ENCODE measurements around the gene FERMT2.
"Not testable (repeated sequence)": the region's sequence is repeated elsewhere in the genome, so short reads cannot be mapped to it uniquely, and the experiment has no call there.

Gene FERMT2

DNA sequence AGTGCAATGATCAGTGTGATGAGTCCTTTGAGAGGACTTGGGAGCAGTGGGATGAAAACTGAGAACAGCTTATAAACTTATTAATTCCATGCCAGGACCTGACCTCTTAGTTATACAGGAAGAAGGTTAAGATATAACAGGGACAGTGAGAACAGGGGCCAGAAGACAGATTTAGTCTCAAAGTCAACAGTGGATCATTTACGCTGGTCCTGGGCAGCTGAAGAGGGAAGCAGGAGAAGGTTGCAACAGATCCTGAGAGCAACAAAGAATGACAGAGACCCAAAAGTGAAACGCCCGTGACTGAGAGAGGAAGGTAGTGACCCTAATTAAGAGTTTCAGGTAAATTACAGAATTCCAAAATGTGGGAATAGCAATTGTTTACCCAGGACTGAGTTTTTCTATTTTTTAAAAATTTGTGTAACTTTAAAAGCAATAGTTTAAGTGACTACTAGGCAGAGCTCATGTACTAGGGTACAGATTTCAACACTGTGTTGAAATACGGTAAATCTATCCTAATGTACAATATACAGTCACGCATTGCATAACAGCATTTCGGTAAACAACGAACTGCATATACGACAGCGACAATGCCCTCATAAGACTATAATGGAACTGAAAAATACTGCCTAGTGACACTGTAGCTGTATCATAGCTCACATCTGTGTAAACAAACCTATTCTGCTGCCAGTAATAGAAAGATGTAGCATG, 81.8 kb downstream of the FERMT2 start:
- ATAC-seq (replicated peaks; ENCODE audit: extremely low read depth, poor library complexity, severe bottlenecking): no peak
- H3K4me1 Mint-ChIP-seq: no peaks in the 10 kb centered on the region
- H3K36me3 Mint-ChIP-seq (ENCODE audit: insufficient read depth): no peaks in the 10 kb centered on the region

DNA sequence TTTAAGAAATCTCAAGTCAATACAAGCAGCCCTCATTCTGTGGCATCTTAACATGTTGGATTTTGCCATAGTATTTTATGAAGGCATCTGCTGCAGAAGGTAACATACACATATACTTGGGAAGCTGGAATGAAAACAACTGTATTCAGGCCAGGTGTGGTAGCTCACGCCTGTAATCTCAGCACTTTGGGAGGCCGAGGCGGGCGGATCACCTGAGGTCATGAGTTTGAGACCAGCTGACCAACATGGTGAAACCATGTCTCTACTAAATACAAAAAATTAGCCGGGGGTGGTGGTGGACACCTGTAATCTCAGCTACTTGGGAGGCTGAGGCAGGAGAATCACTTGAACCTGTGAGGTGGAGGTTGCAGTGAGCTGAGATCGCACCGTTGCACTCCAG, 86.0 kb downstream of the FERMT2 start:
- H3K36me3 Mint-ChIP-seq (ENCODE audit: insufficient read depth); H3K9me3 Mint-ChIP-seq; ATAC-seq (replicated peaks; ENCODE audit: extremely low read depth, poor library complexity, severe bottlenecking); DNase-seq (ENCODE audit: low spot score in 2 of 2); H3K27ac Mint-ChIP-seq (ENCODE audit: low read depth); H3K4me3 Mint-ChIP-seq; H3K27me3 Mint-ChIP-seq; H3K4me1 Mint-ChIP-seq: not testable (repeated sequence)

More for the DNA sequence above, 81.8 kb downstream of the FERMT2 start:
- Mint-ChIP-seq H3K4me3 (no peak overlapping the region), H3K9me3 (no peaks in the 10 kb centered on the region), H3K27ac (ENCODE audit: low read depth) (no peak overlapping the region), H3K27me3 (peaks cover 9% of the 10 kb centered on the region)
- no peak for DNase-seq (ENCODE audit: low spot score in 2 of 2)

DNA sequence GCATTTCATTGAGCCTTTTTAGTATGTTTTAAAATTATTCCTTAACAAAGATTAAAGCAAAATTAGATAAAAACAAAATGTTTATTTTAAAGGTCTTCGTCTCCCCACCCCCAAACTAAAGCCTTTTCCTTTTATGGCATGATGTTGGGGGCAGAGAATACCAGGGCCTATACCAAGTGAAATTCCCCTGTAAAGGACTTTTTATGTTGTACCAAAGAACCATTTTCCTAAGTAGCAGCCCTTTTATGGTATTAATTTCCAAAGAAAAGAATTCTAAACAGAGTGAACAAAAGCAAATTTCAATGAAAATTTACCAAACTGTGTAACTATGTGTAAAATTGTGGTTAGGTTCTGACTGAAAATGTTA, 87.5 kb downstream of the FERMT2 start:
- DNase-seq (ENCODE audit: low spot score in 2 of 2) (no peak), ATAC-seq (replicated peaks; ENCODE audit: extremely low read depth, poor library complexity, severe bottlenecking) (no peak)
- Mint-ChIP-seq H3K9me3 (no peaks in the 10 kb centered on the region), H3K36me3 (ENCODE audit: insufficient read depth) (no peaks in the 10 kb centered on the region), H3K27ac (ENCODE audit: low read depth) (no peak overlapping the region), H3K4me1 (no peaks in the 10 kb centered on the region), H3K4me3 (no peak overlapping the region), H3K27me3 (no peaks in the 10 kb centered on the region)

DNA sequence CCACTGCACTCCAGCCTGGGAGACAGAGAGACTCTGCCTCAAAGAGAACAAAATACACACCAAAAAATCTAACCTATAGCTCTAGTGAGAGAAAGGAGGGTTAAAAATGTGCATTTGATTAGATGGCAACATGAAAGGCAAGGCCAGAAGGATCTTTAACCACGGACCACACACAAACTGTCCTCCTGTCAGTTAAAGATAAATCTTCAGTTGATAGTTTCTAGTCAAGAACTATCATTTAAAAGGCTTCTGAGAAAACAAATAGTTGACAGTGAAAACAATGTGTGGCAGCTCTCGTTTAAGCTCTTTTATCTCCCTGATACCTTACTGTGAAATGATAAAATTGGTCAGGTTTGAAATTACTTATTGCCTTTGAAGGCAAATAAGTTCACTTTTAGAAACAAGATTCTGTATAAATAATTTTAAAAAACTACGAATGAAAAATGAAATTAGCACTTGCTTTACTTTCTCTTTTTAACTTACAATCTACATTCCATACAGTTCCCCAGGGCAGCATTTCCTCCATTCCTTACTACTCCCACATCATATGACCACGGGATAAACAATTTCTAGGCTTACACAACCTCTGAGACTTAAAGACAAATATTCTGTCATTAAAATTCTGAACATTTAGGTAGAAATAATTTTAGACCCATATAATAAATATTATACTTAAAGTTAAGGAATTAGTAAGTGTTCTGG, 88.1 kb downstream of the FERMT2 start:
- no peaks in the 10 kb centered on the region for H3K9me3 Mint-ChIP-seq
- no peak overlapping the region for H3K4me3 Mint-ChIP-seq
- H3K4me1 Mint-ChIP-seq: no peaks in the 10 kb centered on the region
- no peak overlapping the region for H3K27ac Mint-ChIP-seq (ENCODE audit: low read depth)
- ATAC-seq (replicated peaks; ENCODE audit: extremely low read depth, poor library complexity, severe bottlenecking) (no peak), DNase-seq (ENCODE audit: low spot score in 2 of 2) (no peak)
- no peaks in the 10 kb centered on the region for H3K27me3 Mint-ChIP-seq
- H3K36me3 Mint-ChIP-seq (ENCODE audit: insufficient read depth): no peaks in the 10 kb centered on the region

DNA sequence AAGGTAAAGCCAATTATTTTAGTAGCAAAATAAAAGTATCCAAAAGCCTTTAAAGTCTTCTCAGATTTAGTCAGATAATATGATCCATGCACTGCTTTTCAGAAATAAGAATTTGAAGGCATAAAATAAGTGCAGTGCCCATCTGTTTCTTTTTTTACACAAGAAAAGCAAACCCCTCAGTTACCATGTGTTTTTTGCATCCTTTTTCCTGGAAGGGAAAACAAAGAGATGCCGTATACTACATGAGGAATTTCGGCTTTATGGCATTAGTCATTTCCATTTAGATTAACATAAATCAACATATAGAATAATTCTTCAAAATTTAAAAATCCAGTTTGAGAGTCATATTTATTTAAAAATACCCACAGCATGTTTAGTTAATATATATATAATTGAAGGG, 89.4 kb downstream of the FERMT2 start:
- no peak for ATAC-seq (replicated peaks; ENCODE audit: extremely low read depth, poor library complexity, severe bottlenecking)
- Mint-ChIP-seq H3K4me3 (no peak overlapping the region), H3K27ac (ENCODE audit: low read depth) (no peak overlapping the region), H3K27me3 (no peaks in the 10 kb centered on the region), H3K36me3 (ENCODE audit: insufficient read depth) (no peaks in the 10 kb centered on the region), H3K4me1 (no peaks in the 10 kb centered on the region), H3K9me3 (no peaks in the 10 kb centered on the region)
- no peak for DNase-seq (ENCODE audit: low spot score in 2 of 2)

DNA sequence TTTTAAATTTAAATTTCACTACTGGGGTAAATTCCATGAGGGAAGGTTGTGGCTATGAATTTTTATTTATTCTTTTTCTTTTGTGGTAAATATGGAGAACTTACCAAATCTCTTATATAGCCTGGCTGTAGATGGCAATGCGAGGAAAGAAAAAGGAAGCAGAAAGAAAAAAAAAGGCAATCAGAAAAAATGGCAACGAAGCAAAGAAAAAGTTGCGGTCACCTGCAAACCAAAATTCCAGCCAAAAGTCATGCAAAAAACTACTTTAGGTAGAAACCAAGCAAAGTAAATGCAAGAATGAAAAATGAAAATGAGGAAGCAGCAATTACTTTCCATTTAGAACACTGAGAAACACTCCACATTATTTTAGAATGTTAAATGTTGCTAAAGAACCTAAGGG, 89.9 kb downstream of the FERMT2 start:
- Mint-ChIP-seq H3K4me1 (no peaks in the 10 kb centered on the region), H3K4me3 (no peak overlapping the region), H3K36me3 (ENCODE audit: insufficient read depth) (no peaks in the 10 kb centered on the region), H3K27ac (ENCODE audit: low read depth) (no peak overlapping the region), H3K9me3 (no peaks in the 10 kb centered on the region), H3K27me3 (no peaks in the 10 kb centered on the region)
- no peak for ATAC-seq (replicated peaks; ENCODE audit: extremely low read depth, poor library complexity, severe bottlenecking)
- DNase-seq (ENCODE audit: low spot score in 2 of 2): no peak

DNA sequence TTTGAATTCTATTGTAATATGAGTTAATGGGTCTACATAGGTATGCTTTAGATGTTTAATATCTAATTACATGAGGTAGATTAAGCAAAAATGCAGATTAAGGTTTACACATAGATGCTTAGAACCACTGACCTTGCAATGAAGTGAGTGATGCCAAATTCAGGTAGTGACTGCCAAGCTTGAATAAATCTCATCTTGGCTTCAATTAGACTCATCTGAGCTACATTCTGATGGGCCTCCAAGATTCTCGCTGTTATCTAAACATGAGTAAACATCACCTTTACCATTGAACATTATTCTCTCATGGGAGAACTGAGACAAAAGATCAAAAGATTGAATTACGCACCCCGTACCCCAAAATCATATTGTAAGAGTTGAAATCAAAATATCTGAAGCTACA, 90.6 kb downstream of the FERMT2 start:
- ATAC-seq (replicated peaks; ENCODE audit: extremely low read depth, poor library complexity, severe bottlenecking): no peak
- no peak overlapping the region for H3K27ac Mint-ChIP-seq (ENCODE audit: low read depth)
- DNase-seq (ENCODE audit: low spot score in 2 of 2): no peak
- no peaks in the 10 kb centered on the region for H3K36me3 Mint-ChIP-seq (ENCODE audit: insufficient read depth)
- H3K4me3 Mint-ChIP-seq: no peak overlapping the region
- H3K9me3 Mint-ChIP-seq: no peaks in the 10 kb centered on the region
- no peaks in the 10 kb centered on the region for H3K27me3 Mint-ChIP-seq
- H3K4me1 Mint-ChIP-seq: no peaks in the 10 kb centered on the region

DNA sequence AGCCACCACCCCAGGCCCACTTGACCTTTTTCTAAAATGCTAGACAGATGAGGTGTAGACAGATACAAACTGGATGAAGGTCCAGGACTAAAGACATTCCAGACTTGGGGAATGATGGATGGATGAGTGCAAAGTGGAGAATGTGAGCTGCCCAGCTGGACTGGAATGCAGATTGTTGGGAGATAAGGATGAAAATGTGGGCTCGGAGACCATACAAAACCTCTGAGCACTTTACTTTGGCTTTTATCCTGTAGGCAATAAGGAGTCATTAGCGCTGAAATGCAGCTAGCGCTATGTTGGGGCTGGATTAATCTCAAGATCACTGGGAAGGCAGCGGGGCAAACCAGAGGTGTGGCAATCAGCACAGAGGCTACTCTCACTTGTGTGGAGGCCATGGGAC, 94.7 kb downstream of the FERMT2 start:
- no peak for ATAC-seq (replicated peaks; ENCODE audit: extremely low read depth, poor library complexity, severe bottlenecking)
- H3K9me3 Mint-ChIP-seq: no peaks in the 10 kb centered on the region
- no peaks in the 10 kb centered on the region for H3K36me3 Mint-ChIP-seq (ENCODE audit: insufficient read depth)
- H3K4me3 Mint-ChIP-seq: no peak overlapping the region
- H3K27ac Mint-ChIP-seq (ENCODE audit: low read depth): no peak overlapping the region
- no peaks in the 10 kb centered on the region for H3K27me3 Mint-ChIP-seq
- no peak for DNase-seq (ENCODE audit: low spot score in 2 of 2)
- H3K4me1 Mint-ChIP-seq: no peaks in the 10 kb centered on the region

DNA sequence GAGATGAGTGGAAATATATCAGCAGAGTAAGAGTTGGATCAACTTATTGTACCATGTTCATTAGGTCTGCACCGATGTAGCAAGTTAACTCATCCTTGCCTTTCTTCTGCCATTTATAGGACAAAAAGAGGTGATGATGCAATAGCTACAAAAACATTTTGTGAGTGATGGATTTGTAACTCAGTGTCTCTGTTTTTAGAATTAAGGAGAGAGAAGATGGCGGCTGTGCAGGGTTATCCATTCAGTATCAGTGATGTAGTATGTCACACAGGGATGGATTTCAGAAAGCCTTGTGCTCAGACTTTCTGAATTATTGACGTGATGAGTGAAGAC, 97.4 kb downstream of the FERMT2 start:
- Mint-ChIP-seq H3K27ac (ENCODE audit: low read depth) (no peak overlapping the region), H3K36me3 (ENCODE audit: insufficient read depth) (no peaks in the 10 kb centered on the region), H3K4me3 (no peak overlapping the region), H3K9me3 (no peaks in the 10 kb centered on the region), H3K4me1 (no peaks in the 10 kb centered on the region), H3K27me3 (no peaks in the 10 kb centered on the region)
- DNase-seq (ENCODE audit: low spot score in 2 of 2) (no peak), ATAC-seq (replicated peaks; ENCODE audit: extremely low read depth, poor library complexity, severe bottlenecking) (no peak)

DNA sequence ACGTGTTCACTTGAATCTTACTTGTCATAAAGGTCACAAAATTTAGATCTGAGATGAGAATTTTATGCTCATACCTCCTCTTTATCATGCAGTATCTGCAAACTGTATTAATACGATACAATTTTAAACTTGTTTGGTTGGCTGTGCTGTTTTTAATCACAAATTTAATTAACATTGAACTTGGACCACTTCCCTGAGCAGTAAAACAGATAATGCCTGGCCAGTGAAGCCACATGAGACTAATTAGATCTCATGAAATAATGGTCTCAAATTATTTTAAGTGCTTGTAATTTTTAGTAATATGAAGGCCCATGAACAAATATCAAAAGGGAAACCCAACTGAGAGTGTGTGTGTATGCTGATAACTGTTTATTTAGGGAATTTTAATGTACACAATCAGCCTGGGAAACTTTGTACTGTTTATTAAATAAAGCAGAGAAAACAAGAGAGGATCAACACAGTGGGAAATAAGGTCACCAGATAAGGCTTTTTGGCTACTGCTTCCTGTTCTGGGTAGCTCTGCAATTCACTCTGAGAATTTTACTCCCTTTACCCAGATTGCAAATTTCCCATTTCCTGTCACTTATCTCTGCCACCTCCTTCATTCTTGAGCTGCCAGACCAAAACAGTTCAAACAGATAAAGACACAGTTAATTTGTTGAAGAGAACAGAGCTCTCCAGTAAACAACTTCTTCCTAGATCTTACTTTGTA, 97.9 kb downstream of the FERMT2 start:
- no peaks in the 10 kb centered on the region for H3K4me1 Mint-ChIP-seq
- no peak overlapping the region for H3K27ac Mint-ChIP-seq (ENCODE audit: low read depth)
- no peak overlapping the region for H3K4me3 Mint-ChIP-seq
- H3K27me3 Mint-ChIP-seq: no peaks in the 10 kb centered on the region
- H3K36me3 Mint-ChIP-seq (ENCODE audit: insufficient read depth): no peaks in the 10 kb centered on the region
- ATAC-seq (replicated peaks; ENCODE audit: extremely low read depth, poor library complexity, severe bottlenecking) (no peak), DNase-seq (ENCODE audit: low spot score in 2 of 2) (no peak)
- no peaks in the 10 kb centered on the region for H3K9me3 Mint-ChIP-seq

DNA sequence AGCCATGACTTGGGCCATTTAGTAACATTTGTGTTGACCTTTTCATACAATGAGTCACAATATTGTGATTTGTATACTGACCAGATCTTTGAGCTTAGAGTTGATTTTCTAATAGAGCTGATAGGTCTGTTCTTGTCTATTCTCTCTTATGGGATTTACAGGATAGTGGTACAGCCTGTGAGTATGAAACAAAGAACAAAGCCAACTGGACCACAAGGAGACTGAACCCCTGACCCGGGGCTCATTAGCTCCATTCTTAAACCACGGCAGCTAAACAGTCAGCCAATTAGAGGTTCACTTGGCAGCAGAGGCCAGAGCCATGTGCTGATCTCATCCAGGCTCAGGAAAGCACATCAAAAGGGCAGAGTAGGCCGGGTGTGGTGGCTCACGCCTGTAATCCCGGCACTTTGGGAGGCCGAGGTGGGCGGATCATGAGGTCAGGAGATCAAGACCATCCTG, 100.4 kb downstream of the FERMT2 start:
- no peak overlapping the region for H3K4me3 Mint-ChIP-seq
- H3K27ac Mint-ChIP-seq (ENCODE audit: low read depth): no peak overlapping the region
- no peaks in the 10 kb centered on the region for H3K9me3 Mint-ChIP-seq
- H3K4me1 Mint-ChIP-seq: no peaks in the 10 kb centered on the region
- DNase-seq (ENCODE audit: low spot score in 2 of 2) (no peak), ATAC-seq (replicated peaks; ENCODE audit: extremely low read depth, poor library complexity, severe bottlenecking) (no peak)
- H3K36me3 Mint-ChIP-seq (ENCODE audit: insufficient read depth): no peaks in the 10 kb centered on the region
- H3K27me3 Mint-ChIP-seq: peaks cover 8% of the 10 kb centered on the region

DNA sequence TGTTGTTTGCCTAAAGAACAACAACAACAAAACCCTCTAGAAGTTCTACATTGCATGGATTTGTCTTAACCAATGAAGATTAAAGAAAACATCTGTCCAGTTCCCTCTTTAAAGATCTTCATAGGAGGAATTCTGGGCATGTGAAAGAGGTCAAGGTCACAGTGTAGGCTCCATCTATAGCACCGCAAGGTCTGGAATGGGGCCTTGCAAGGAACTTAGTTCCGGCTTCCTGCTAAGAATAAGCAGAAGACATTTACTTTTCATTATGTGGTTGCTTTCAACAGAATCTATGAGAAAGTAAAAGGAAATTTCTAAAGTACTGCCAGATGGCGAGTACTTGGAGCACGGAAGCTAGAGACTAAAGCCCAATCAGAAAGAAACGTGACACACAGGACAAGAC, 102.2 kb downstream of the FERMT2 start:
- no peaks in the 10 kb centered on the region for H3K36me3 Mint-ChIP-seq (ENCODE audit: insufficient read depth)
- peaks cover 8% of the 10 kb centered on the region for H3K27me3 Mint-ChIP-seq
- H3K27ac Mint-ChIP-seq (ENCODE audit: low read depth): no peak overlapping the region
- H3K4me1 Mint-ChIP-seq: no peaks in the 10 kb centered on the region
- H3K4me3 Mint-ChIP-seq: no peak overlapping the region
- no peak for DNase-seq (ENCODE audit: low spot score in 2 of 2)
- no peaks in the 10 kb centered on the region for H3K9me3 Mint-ChIP-seq
- no peak for ATAC-seq (replicated peaks; ENCODE audit: extremely low read depth, poor library complexity, severe bottlenecking)

DNA sequence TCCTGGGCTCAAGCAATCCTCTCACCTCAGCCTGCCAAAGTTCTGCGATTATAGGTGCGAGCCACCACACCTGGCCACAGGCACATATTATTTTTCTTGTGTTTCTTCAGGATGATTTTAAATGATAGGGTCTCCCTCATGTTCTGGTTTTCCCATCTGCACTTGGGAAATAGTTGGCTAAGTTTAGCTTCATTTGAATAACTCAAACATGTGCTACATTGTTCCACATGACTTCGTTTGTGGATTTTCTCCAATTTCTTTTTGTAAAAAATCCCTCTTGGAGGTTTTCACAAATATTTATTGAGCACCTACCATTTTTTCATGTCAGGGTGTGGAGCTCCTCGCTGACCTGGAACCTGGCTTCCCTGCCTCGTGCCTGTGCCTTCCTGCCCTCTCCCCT, 104.3 kb downstream of the FERMT2 start:
- DNase-seq (ENCODE audit: low spot score in 2 of 2) (no peak), ATAC-seq (replicated peaks; ENCODE audit: extremely low read depth, poor library complexity, severe bottlenecking) (no peak)
- no peaks in the 10 kb centered on the region for H3K4me1 Mint-ChIP-seq
- H3K4me3 Mint-ChIP-seq: no peak overlapping the region
- peaks cover 8% of the 10 kb centered on the region for H3K27me3 Mint-ChIP-seq
- H3K9me3 Mint-ChIP-seq: no peaks in the 10 kb centered on the region
- no peaks in the 10 kb centered on the region for H3K36me3 Mint-ChIP-seq (ENCODE audit: insufficient read depth)
- no peak overlapping the region for H3K27ac Mint-ChIP-seq (ENCODE audit: low read depth)

Measured in central memory CD8-positive, alpha-beta T cell (primary cell).